ENCODE data around the gene PLXNA3. TPM values are rescaled to one million over a fixed set of nuclear protein-coding genes. Genes with fewer than 3 reads are reported as not detected.

PLXNA3 gene
- total RNA-seq, 2 donors from 2014 or later: 52.6 to 68.8 TPM

DNA sequence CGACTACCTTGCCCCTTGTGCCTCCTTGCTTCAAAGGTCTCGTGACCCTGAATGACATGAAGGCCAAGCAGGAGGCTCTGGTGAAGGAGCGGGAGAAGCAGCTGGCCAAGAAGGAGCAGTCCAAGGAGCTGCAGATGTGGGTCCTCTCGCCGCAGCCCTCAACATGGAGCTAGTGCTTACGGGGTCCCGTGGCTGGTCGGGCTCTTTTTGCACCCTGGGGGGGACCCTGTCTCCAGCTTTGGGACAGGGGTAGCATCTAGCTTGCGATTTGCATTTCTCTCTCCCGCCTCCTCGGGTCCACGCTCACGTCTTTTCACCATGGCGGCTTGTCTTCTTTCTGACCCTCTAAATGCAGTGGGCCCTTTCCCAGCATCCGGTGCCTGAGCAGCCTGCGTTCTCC lies 12.3 kb upstream of the PLXNA3 start:
- peaks cover 22% of the 10 kb centered on the region for H3K36me3 ChIP-seq (ENCODE audit: control insufficient read depth, insufficient read depth, low read length)
- Mint-ChIP-seq H3K4me1 (no peaks in the 10 kb centered on the region), H3K27me3 (ENCODE audit: insufficient read depth) (no peaks in the 10 kb centered on the region), H3K4me3 (no peak overlapping the region), H3K36me3 (ENCODE audit: low read depth) (peaks cover 25% of the 10 kb centered on the region), H3K27ac (no peak overlapping the region), H3K9me3 (peaks cover 65% of the 10 kb centered on the region)
- TF ChIP-seq, protein P1, sequence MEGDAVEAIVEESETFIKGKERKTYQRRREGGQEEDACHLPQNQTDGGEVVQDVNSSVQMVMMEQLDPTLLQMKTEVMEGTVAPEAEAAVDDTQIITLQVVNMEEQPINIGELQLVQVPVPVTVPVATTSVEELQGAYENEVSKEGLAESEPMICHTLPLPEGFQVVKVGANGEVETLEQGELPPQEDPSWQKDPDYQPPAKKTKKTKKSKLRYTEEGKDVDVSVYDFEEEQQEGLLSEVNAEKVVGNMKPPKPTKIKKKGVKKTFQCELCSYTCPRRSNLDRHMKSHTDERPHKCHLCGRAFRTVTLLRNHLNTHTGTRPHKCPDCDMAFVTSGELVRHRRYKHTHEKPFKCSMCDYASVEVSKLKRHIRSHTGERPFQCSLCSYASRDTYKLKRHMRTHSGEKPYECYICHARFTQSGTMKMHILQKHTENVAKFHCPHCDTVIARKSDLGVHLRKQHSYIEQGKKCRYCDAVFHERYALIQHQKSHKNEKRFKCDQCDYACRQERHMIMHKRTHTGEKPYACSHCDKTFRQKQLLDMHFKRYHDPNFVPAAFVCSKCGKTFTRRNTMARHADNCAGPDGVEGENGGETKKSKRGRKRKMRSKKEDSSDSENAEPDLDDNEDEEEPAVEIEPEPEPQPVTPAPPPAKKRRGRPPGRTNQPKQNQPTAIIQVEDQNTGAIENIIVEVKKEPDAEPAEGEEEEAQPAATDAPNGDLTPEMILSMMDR (conservative IDR thresholded peaks at IDR 0.05): no peak
- no peaks in the 10 kb centered on the region for H3K27me3 ChIP-seq (ENCODE audit: control insufficient read depth, insufficient read depth, low read length, poor library complexity, severe bottlenecking)
- H3K4me1 ChIP-seq (ENCODE audit: control insufficient read depth, insufficient read depth, low read length): no peaks in the 10 kb centered on the region
- 91 to 97% methylated on average over 6 to 16 of the region's 16 CpGs for WGBS, 2 experiments (ENCODE audit: insufficient coverage in 1 of 2, insufficient read length in 1 of 2)
- no peak overlapping the region for H3K4me3 ChIP-seq (ENCODE audit: low read length)
- no peaks in the 10 kb centered on the region for H3K9me3 ChIP-seq (ENCODE audit: control insufficient read depth, low read length)
- H3K27ac ChIP-seq (ENCODE audit: low read depth, low read length): no peak overlapping the region
- DNase-seq: no peak
- no peak overlapping the region for H3K9ac ChIP-seq (ENCODE audit: extremely low read depth, low read length, poor library complexity, severe bottlenecking)

DNA sequence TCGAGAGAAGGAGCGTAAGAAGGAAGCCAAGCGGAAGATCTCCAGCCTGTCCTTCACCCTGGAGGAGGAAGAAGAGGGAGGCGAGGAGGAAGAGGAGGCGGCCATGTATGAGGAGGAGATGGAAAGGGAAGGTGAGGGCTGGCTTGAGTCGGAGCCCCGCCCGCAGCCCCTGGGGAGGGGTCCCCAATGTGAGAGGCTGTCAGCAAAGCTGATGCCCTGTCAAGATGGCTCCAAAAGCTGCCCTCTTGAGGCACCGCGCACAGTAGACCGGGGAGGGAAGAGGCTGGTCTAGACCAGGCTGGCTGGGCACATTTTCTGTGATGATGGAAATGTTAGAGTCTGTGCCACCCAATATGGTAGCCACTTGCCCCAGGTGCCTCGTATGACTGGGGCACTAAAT lies 11.7 kb upstream of the PLXNA3 start:
- Histone ChIP-seq H3K27ac (ENCODE audit: low read depth, low read length) (no peak overlapping the region), H3K27me3 (ENCODE audit: control insufficient read depth, insufficient read depth, low read length, poor library complexity, severe bottlenecking) (no peaks in the 10 kb centered on the region), H3K4me1 (ENCODE audit: control insufficient read depth, insufficient read depth, low read length) (no peaks in the 10 kb centered on the region), H3K4me3 (ENCODE audit: low read length) (no peak overlapping the region), H3K36me3 (ENCODE audit: control insufficient read depth, insufficient read depth, low read length) (peaks cover 20% of the 10 kb centered on the region), H3K9ac (ENCODE audit: extremely low read depth, low read length, poor library complexity, severe bottlenecking) (no peak overlapping the region), H3K9me3 (ENCODE audit: control insufficient read depth, low read length) (no peaks in the 10 kb centered on the region)
- H3K9me3 Mint-ChIP-seq: peaks cover 60% of the 10 kb centered on the region
- TF ChIP-seq, protein P1 (conservative IDR thresholded peaks at IDR 0.05): no peak
- 93 to 100% methylated on average over 4 to 12 of the region's 12 CpGs for WGBS, 2 experiments (ENCODE audit: insufficient coverage in 1 of 2, insufficient read length in 1 of 2)
- H3K36me3 Mint-ChIP-seq (ENCODE audit: low read depth): peaks cover 21% of the 10 kb centered on the region
- DNase-seq: no peak
- no peak overlapping the region for H3K27ac Mint-ChIP-seq
- no peaks in the 10 kb centered on the region for H3K4me1 Mint-ChIP-seq
- no peak overlapping the region for H3K4me3 Mint-ChIP-seq
- no peaks in the 10 kb centered on the region for H3K27me3 Mint-ChIP-seq (ENCODE audit: insufficient read depth)

DNA sequence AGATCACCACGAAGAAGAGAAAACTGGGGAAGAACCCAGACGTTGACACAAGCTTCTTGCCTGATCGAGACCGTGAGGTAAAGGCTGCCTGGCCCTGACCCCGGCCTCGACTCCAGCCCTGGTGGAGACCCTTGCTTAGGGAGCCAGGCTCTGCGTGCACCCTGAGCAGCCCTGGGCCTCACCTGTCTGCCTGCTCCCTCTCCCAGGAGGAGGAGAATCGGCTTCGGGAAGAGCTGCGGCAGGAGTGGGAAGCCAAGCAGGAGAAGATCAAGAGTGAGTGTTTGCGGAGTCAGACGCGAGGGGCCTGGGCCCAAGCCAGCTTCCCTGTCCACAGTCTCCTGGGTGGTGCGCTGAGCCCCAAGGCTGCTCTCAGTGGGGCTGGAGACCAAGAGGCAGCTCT lies 9.6 kb upstream of the PLXNA3 start:
- Histone ChIP-seq H3K9me3 (ENCODE audit: control insufficient read depth, low read length) (no peaks in the 10 kb centered on the region), H3K27ac (ENCODE audit: low read depth, low read length) (no peak overlapping the region), H3K9ac (ENCODE audit: extremely low read depth, low read length, poor library complexity, severe bottlenecking) (no peak overlapping the region), H3K27me3 (ENCODE audit: control insufficient read depth, insufficient read depth, low read length, poor library complexity, severe bottlenecking) (no peaks in the 10 kb centered on the region), H3K4me3 (ENCODE audit: low read length) (no peak overlapping the region), H3K36me3 (ENCODE audit: control insufficient read depth, insufficient read depth, low read length) (peaks cover 12% of the 10 kb centered on the region), H3K4me1 (ENCODE audit: control insufficient read depth, insufficient read depth, low read length) (no peaks in the 10 kb centered on the region)
- no peak overlapping the region for H3K4me3 Mint-ChIP-seq
- peaks cover 31% of the 10 kb centered on the region for H3K36me3 Mint-ChIP-seq (ENCODE audit: low read depth)
- WGBS, 2 experiments (ENCODE audit: insufficient coverage in 1 of 2, insufficient read length in 1 of 2): 80 to 98% methylated on average over 1 to 12 of the region's 14 CpGs
- DNase-seq: no peak
- TF ChIP-seq, protein P1 (conservative IDR thresholded peaks at IDR 0.05): no peak
- H3K9me3 Mint-ChIP-seq: peaks cover 62% of the 10 kb centered on the region
- no peaks in the 10 kb centered on the region for H3K27me3 Mint-ChIP-seq (ENCODE audit: insufficient read depth)
- H3K27ac Mint-ChIP-seq: no peak overlapping the region
- no peaks in the 10 kb centered on the region for H3K4me1 Mint-ChIP-seq

All from endodermal cell (in vitro differentiated cells).